ENCODE data around the gene PI4K2B.

DNA sequence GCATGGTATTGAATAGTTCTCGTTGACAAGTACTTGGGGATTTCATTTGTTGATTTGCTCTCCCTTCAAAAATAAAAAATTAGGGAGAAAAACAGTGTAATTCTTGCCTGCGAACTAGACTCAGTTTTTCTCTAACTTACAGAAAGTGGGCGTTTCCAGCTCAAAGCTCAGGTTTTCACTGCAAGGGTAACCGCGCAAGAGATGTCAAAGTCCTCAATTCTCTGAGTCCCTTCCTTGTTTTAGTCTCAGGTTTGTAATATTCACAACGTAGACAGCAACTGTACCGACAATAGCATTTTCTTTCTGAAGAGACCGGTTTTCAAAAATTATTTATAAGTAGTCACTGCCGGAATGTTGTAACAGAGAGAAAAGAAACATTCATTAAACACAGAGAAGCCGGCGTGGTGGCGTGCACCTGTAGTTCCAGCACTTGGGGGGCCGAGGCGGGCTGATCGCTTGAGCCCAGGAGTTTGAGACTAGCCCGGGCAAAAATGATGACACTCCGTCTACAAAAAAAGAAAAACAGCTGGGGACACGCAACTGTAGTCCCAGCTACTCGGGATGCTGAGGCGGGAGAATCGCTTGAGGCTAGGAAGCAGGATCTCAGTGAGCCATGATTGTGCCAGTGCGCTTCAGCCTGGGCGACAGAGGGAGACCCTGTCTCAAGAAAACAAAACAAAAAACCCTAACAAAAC is 79.5 kb downstream of the PI4K2B start:
- no peak for TF ChIP-seq YY1 (IDR thresholded peaks at IDR 0.05; ENCODE audit: insufficient read depth, insufficient read length)
- no peak for TF ChIP-seq ZNF274 (IDR thresholded peaks at IDR 0.05; ENCODE audit: low read depth, low read length)
